Inferior parietal cortex (tissue), 1 donor: Measurements from ENCODE around the gene PLPP1.
A peak's percentile ranks its signal among the peaks of the same experiment; 100 is the strongest.

Experiments used
- DNase-seq: peaks from one replicate; pipeline ENCODE4 v3.0.0-alpha.2; 2016; ENCODE audit errors: extremely low spot score

The PLPP1 gene

GRCh38 chr5:55534436-55535198 is at the start of gene PLPP1:
Gene PLPP1, minus strand, starts transcription at chr5:55534964. Its CDS starts 335 bp downstream, at chr5:55534629.
- peak; percentile 85 for DNase-seq

GRCh38 chr5:55583578-55583977 is 48.8 kb upstream of the PLPP1 start:
- no peak for DNase-seq

- DNase-seq, result no peak
These were observed 47.5 kb upstream of the PLPP1 start for GRCh38 chr5:55582256-55582655.

GRCh38 chr5:55580042-55580441 is 45.3 kb upstream of the PLPP1 start:
- DNase-seq, result no peak

GRCh38 chr5:55578771-55579170 is 44.0 kb upstream of the PLPP1 start:
- no peak for DNase-seq

GRCh38 chr5:55577353-55578060 is 42.7 kb upstream of the PLPP1 start:
- peak; percentile 42 for DNase-seq

- no peak for DNase-seq
These were observed 41.9 kb upstream of the PLPP1 start for GRCh38 chr5:55576661-55577060.

- DNase-seq, result no peak
These were observed 41.2 kb upstream of the PLPP1 start for GRCh38 chr5:55575815-55576583.

- no peak for DNase-seq
These were observed 37.8 kb upstream of the PLPP1 start for GRCh38 chr5:55572600-55572999.

GRCh38 chr5:55572020-55572419 is 37.3 kb upstream of the PLPP1 start:
- DNase-seq, result no peak

GRCh38 chr5:55570570-55570969 is 35.8 kb upstream of the PLPP1 start:
- no peak for DNase-seq

GRCh38 chr5:55570026-55570425 is 35.3 kb upstream of the PLPP1 start:
- DNase-seq, result no peak

- DNase-seq, result no peak
These were observed 34.7 kb upstream of the PLPP1 start for GRCh38 chr5:55569513-55569865.

- DNase-seq, result no peak
These were observed 34.1 kb upstream of the PLPP1 start for GRCh38 chr5:55568654-55569512.

GRCh38 chr5:55564721-55565120 is 30.0 kb upstream of the PLPP1 start:
- DNase-seq, result no peak

GRCh38 chr5:55558484-55558883 is 23.7 kb upstream of the PLPP1 start:
- DNase-seq, result no peak

GRCh38 chr5:55557123-55557522 is 22.4 kb upstream of the PLPP1 start:
- no peak for DNase-seq

- DNase-seq, result no peak
These were observed 19.9 kb upstream of the PLPP1 start for GRCh38 chr5:55554585-55555202.

- no peak for DNase-seq
These were observed 17.1 kb upstream of the PLPP1 start for GRCh38 chr5:55551904-55552303.

- DNase-seq, result no peak
These were observed 16.6 kb upstream of the PLPP1 start for GRCh38 chr5:55551358-55551757.

GRCh38 chr5:55547781-55548180 is 13.0 kb upstream of the PLPP1 start:
- no peak for DNase-seq
